Activated T-helper 1 cell treated with anti-CD3 and anti-CD28 coated beads, Interleukin-2, amount 50 U/mL, for 16 hours (primary cell): ENCODE data around the gene ANP32B.
"Not testable (repeated sequence)": the region's sequence is repeated elsewhere in the genome, so short reads cannot be mapped to it uniquely, and the experiment has no call there.

Experiments
- DNase-seq, 2 donors: peaks; one replicate each; pipeline ENCODE4 v3.0.0-alpha.2; 2020; ENCODE audit warnings: low read depth in 1 of 2, low spot score in 1 of 2

ANP32B gene

GRCh38 chr9:97962575-97962974 is 20.6 kb upstream of the ANP32B start:
- no peak for DNase-seq

GRCh38 chr9:97963232-97963631 is 19.9 kb upstream of the ANP32B start:
- no peak for DNase-seq

GRCh38 chr9:97964901-97965300 is 18.2 kb upstream of the ANP32B start:
- no peak for DNase-seq

- no peak for DNase-seq
Measured at GRCh38 chr9:97966493-97966892, 16.6 kb upstream of the ANP32B start.

GRCh38 chr9:97969014-97969413 is 14.1 kb upstream of the ANP32B start:
- no peak for DNase-seq

- no peak for DNase-seq
Measured at GRCh38 chr9:97970165-97970564, 13.0 kb upstream of the ANP32B start.

GRCh38 chr9:97972753-97973152 is 10.4 kb upstream of the ANP32B start:
- DNase-seq, result no peak

GRCh38 chr9:97975376-97975775 is 7.8 kb upstream of the ANP32B start:
- DNase-seq, result no peak

GRCh38 chr9:97976633-97977032 is 6.5 kb upstream of the ANP32B start:
- not testable (repeated sequence) for DNase-seq

GRCh38 chr9:97978371-97979130 is 4.6 kb upstream of the ANP32B start:
- no peak for DNase-seq

GRCh38 chr9:97979788-97980478 is 3.2 kb upstream of the ANP32B start:
- no peak for DNase-seq

- no peak for DNase-seq
Measured at GRCh38 chr9:97980479-97980803, 2.7 kb upstream of the ANP32B start.

GRCh38 chr9:97980918-97981845 is 2.0 kb upstream of the ANP32B start:
- no peak for DNase-seq

- no peak for DNase-seq
Measured at GRCh38 chr9:97981846-97982682, 1.1 kb upstream of the ANP32B start.

- peak; percentile 35 to 52 for DNase-seq
Measured at GRCh38 chr9:97983589-97984187, 547 bp downstream of the ANP32B start.

- peak; percentile 49 to 77 for DNase-seq
Measured at GRCh38 chr9:97984188-97985057, 1.3 kb downstream of the ANP32B start.

- DNase-seq, result peak in 1 of 2 donors; percentile 10
Measured at GRCh38 chr9:97985058-97985861, 2.1 kb downstream of the ANP32B start.

- DNase-seq, result no peak
Measured at GRCh38 chr9:97987487-97987886, 4.3 kb downstream of the ANP32B start.

- DNase-seq, result no peak
Measured at GRCh38 chr9:97990259-97990658, 7.1 kb downstream of the ANP32B start.
